ENCODE measurements around the gene FNBP1. TPM values are rescaled to one million over a fixed set of nuclear protein-coding genes. Genes with fewer than 3 reads are reported as not detected.

Gene FNBP1
- total and polyA plus RNA-seq, 2 of the 8 experiments (the other 6 are each of a cell fraction or from before 2014, with no cell fraction given) = 7.2 to 40.9 TPM

DNA sequence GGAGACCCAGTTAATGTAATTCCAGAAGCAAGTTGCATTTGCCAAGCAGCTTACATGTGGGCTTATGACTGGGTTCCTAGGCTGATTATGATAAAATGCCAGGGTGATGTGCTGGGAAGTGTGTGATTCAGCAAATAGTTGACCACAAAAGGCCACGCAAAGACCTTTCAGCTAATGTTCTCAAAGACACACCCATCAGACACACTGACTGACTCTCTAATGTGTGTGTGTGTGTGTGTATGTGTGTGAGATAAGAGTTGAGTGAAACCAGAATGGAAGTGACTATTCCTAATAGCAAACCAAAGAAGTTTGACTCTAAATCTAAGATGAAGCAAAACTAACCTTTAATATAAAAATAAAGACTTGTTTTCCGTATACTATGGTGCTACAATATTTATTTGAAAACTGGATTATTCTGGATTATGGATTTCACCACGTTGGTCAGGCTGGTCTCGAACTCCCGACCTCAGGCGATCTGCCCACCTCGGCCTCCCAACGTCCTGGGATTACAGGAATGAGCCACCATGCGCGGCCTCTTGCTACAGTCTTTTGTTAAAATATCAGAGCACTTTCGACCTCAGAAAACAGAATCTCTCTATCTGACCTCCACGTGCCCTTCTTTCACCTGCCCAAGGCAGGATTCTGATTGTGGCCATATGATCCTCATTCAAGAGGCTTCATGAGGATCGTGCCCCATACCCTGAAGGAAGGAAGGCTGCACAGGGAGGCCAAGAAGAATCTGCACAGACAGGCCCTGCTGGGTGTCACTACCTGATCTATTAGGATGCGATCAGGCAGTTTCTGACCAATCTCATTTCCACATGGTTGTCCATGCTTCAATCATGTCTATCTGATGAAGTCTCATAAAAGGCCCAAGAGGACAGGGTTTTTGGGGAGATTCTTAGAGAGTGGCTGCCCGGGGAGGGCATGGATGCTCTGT, 132.1 kb downstream of the FNBP1 start (continued):
- TF ChIP-seq, protein P1, sequence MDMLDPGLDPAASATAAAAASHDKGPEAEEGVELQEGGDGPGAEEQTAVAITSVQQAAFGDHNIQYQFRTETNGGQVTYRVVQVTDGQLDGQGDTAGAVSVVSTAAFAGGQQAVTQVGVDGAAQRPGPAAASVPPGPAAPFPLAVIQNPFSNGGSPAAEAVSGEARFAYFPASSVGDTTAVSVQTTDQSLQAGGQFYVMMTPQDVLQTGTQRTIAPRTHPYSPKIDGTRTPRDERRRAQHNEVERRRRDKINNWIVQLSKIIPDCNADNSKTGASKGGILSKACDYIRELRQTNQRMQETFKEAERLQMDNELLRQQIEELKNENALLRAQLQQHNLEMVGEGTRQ (IDR thresholded peaks at IDR 0.05; ENCODE audit: low read length) = no peak
- TF ChIP-seq SUZ12 (IDR thresholded peaks at IDR 0.05; ENCODE audit: low read length) (no peak), BRCA1 (IDR thresholded peaks at IDR 0.05; ENCODE audit: low read depth, low read length) (no peak), SIN3A (conservative IDR thresholded peaks at IDR 0.05 in 1 of 2, IDR thresholded peaks at IDR 0.05 in 1 of 2; ENCODE audit: low read depth in 1 of 2, low read length in 2 of 2) (no peak)
